Right atrium auricular region (tissue), 2 donors: Measurements from ENCODE around the gene MAPKAPK5. TPM values are rescaled to one million over a fixed set of nuclear protein-coding genes. Genes with fewer than 3 reads are reported as not detected.
"Not testable (repeated sequence)": the region's sequence is repeated elsewhere in the genome, so short reads cannot be mapped to it uniquely, and the experiment has no call there.

Experiments
- DNase-seq: peaks from one replicate; pipeline ENCODE4 v3.0.0-alpha.2; 2019; ENCODE audit warnings: low spot score
- H3K27ac ChIP-seq, 2 donors: fragments of 200-600 bp; sonication (generic); 1 replicate in 1 of 2; 2 replicates in 1 of 2; pipeline ENCODE4 v1.5.1; 2016 to 2019
- H3K27me3 ChIP-seq, 2 donors: fragments of 200-600 bp; sonication (generic); one replicate each; pipeline versions ENCODE4 v1.5.1 to v1.6.0; 2017 to 2019
- H3K36me3 ChIP-seq: fragments of 200-600 bp; sonication (generic); one replicate; pipeline ENCODE4 v1.5.1; 2016
- H3K4me1 ChIP-seq, 2 donors: fragments of 200-600 bp; sonication (generic); one replicate each; pipeline versions ENCODE4 v1.5.1 to v1.6.0; 2017 to 2019
- H3K4me3 ChIP-seq, 2 donors: fragments of 200-600 bp; sonication (generic); 1 replicate in 1 of 2; 2 replicates in 1 of 2; pipeline ENCODE4 v1.5.1; 2017 to 2019; ENCODE audit warnings: mild to moderate bottlenecking in 1 of 2, moderate library complexity in 1 of 2
- H3K9me3 ChIP-seq, 2 donors: fragments of 200-600 bp; sonication (generic); one replicate each; pipeline ENCODE4 v1.5.1; 2019
- CTCF ChIP-seq, 2 donors: fragments of 200-600 bp; sonication (generic); IDR thresholded peaks; one replicate each; pipeline ENCODE4 v1.5.1; 2019; ENCODE audit warnings: antibody characterized with exemption in 2 of 2
- total RNA-seq, 2 donors: library from RNA; depleted of rRNA; stranded (reverse); fragments of >200 nt; gene quantifications; one replicate each; pipeline ENCODE4 v1.1.0, GENCODE V29; 2016

The MAPKAPK5 gene
- total RNA-seq, 2 donors from 2014 or later, result 30.9 to 42.5 TPM

- TF ChIP-seq CTCF (IDR thresholded peaks at IDR 0.05), result no peak
- no peak overlapping the region for H3K4me3 ChIP-seq
- no peaks in the 10 kb centered on the region for H3K27me3 ChIP-seq
- no peaks in the 10 kb centered on the region for H3K9me3 ChIP-seq
- H3K4me1 ChIP-seq, result no peaks in the 10 kb centered on the region
- DNase-seq, result no peak
- H3K27ac ChIP-seq, result no peak overlapping the region
- H3K36me3 ChIP-seq, result no peaks in the 10 kb centered on the region
These were observed 23.7 kb upstream of the MAPKAPK5 start for GRCh38 chr12:111818340-111818739.

- Histone ChIP-seq H3K4me3 (no peak overlapping the region), H3K27me3 (no peaks in the 10 kb centered on the region), H3K4me1 (no peaks in the 10 kb centered on the region), H3K27ac (no peak overlapping the region), H3K36me3 (no peaks in the 10 kb centered on the region), H3K9me3 (no peaks in the 10 kb centered on the region)
- TF ChIP-seq CTCF (IDR thresholded peaks at IDR 0.05), result no peak
- no peak for DNase-seq
These were observed 22.6 kb upstream of the MAPKAPK5 start for GRCh38 chr12:111819191-111820158.

- not testable (repeated sequence) for H3K27me3 ChIP-seq, H3K4me3 ChIP-seq, H3K27ac ChIP-seq, H3K9me3 ChIP-seq, H3K4me1 ChIP-seq, DNase-seq, H3K36me3 ChIP-seq
These were observed 21.2 kb upstream of the MAPKAPK5 start for GRCh38 chr12:111820828-111821227.

- no peak for DNase-seq
- H3K27ac ChIP-seq, result no peak overlapping the region
- no peaks in the 10 kb centered on the region for H3K27me3 ChIP-seq
- no peak for TF ChIP-seq CTCF (IDR thresholded peaks at IDR 0.05)
- H3K4me1 ChIP-seq, result no peaks in the 10 kb centered on the region
- H3K4me3 ChIP-seq, result no peak overlapping the region
- H3K9me3 ChIP-seq, result no peaks in the 10 kb centered on the region
- no peaks in the 10 kb centered on the region for H3K36me3 ChIP-seq
These were observed 19.1 kb upstream of the MAPKAPK5 start for GRCh38 chr12:111822886-111823285.

GRCh38 chr12:111823891-111824290 lies 18.1 kb upstream of the MAPKAPK5 start:
- H3K36me3 ChIP-seq, result no peaks in the 10 kb centered on the region
- TF ChIP-seq CTCF (IDR thresholded peaks at IDR 0.05), result no peak
- H3K9me3 ChIP-seq, result no peaks in the 10 kb centered on the region
- no peak for DNase-seq
- no peak overlapping the region for H3K4me3 ChIP-seq
- H3K27ac ChIP-seq, result no peak overlapping the region
- no peaks in the 10 kb centered on the region for H3K27me3 ChIP-seq
- H3K4me1 ChIP-seq, result no peaks in the 10 kb centered on the region

GRCh38 chr12:111824312-111824711 lies 17.7 kb upstream of the MAPKAPK5 start:
- H3K9me3 ChIP-seq, DNase-seq, H3K36me3 ChIP-seq, H3K27me3 ChIP-seq, H3K4me1 ChIP-seq, H3K4me3 ChIP-seq, H3K27ac ChIP-seq: not testable (repeated sequence)
- TF ChIP-seq CTCF (IDR thresholded peaks at IDR 0.05), result peak in 1 of 2 donors; percentile 27
